Fibroblast of lung (primary cell): Measurements from ENCODE around the gene SHROOM4.

ENCODE experiments used
- CTCF ChIP-seq, 2 donors: IDR thresholded peaks in 1 of 2; conservative IDR thresholded peaks in 1 of 2; 1 replicate in 1 of 2; 2 replicates in 1 of 2; pipeline ENCODE4 v1.5.1; 2011 to 2012; ENCODE audit warnings: low read length in 2 of 2, control low read depth in 1 of 2, inconsistent platforms in 1 of 2, low read depth in 1 of 2, mild to moderate bottlenecking in 1 of 2
- EZH2 ChIP-seq: IDR thresholded peaks from 2 replicates; pipeline ENCODE4 v1.5.1; 2012; ENCODE audit warnings: low read length, control low read depth, mild to moderate bottlenecking; ENCODE audit errors: missing control alignments

- TF ChIP-seq CTCF (conservative IDR thresholded peaks at IDR 0.05 in 1 of 2, IDR thresholded peaks at IDR 0.05 in 1 of 2; ENCODE audit: low read depth in 1 of 2, low read length in 2 of 2) (no peak), EZH2 (no peak)
Observed at GRCh38 chrX:50813843-50814661, at the start of gene SHROOM4.
